Bronchial epithelial cell (primary cell): ENCODE results near the gene ZNF132. TPM values are rescaled to one million over a fixed set of nuclear protein-coding genes. Genes with fewer than 3 reads are reported as not detected.

ENCODE experiments used
- DNase-seq: peaks from one replicate; pipeline ENCODE4 v3.0.0-alpha.2; 2010; ENCODE audit warnings: low read depth
- FAIRE-seq: peaks from 2 replicates; lab custom pipeline; 2011; peaks lifted over from hg19 to GRCh38; lab: Jason Lieb, UNC
- H3K27me3 ChIP-seq: 2 replicates; pipeline ENCODE4 v1.5.1; 2011; ENCODE audit warnings: low read length; ENCODE audit not compliant: control insufficient read depth, insufficient read depth
- H3K36me3 ChIP-seq: 2 replicates; pipeline ENCODE4 v1.5.1; 2011; ENCODE audit warnings: low read length; ENCODE audit not compliant: control insufficient read depth, insufficient read depth
- H3K4me3 ChIP-seq: 2 replicates; pipeline ENCODE4 v1.5.1; 2011; ENCODE audit warnings: mild to moderate bottlenecking, low read depth, low read length, control low read depth
- CTCF ChIP-seq: IDR thresholded peaks from 2 replicates; pipeline ENCODE4 v1.5.1; 2011; ENCODE audit warnings: mild to moderate bottlenecking, moderate library complexity, low read length, control low read depth, inconsistent platforms; ENCODE audit not compliant: insufficient read depth, severe bottlenecking
- total RNA-seq: library from RNA; depleted of rRNA; stranded (reverse); fragments of >200 nt; gene quantifications from 2 replicates; pipeline ENCODE4 v1.2.1, GENCODE V29; 2014

The ZNF132 gene
- total RNA-seq, 1 donor from 2014 or later, result 5.5 TPM

DNA sequence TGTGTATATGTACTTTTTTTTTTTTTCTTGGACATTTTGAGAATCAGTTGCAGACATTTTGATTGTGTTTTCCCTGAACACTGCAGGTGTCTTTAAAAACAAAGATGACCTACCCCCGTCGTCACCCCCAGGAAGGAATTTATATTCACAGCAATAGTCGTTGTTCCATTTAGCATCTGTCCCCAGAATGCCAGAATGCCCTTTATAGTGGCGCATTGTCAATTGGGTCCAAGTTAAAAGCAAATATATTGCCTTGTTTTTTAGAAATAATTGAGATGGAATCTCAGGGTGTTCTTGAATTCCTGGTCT lies 46.3 kb downstream of the ZNF132 start:
- Histone ChIP-seq H3K36me3 (peaks cover 20% of the 10 kb centered on the region), H3K27me3 (no peaks in the 10 kb centered on the region), H3K4me3 (no peak overlapping the region)
- FAIRE-seq, result no peak
- TF ChIP-seq CTCF, result no peak
- no peak for DNase-seq

DNA sequence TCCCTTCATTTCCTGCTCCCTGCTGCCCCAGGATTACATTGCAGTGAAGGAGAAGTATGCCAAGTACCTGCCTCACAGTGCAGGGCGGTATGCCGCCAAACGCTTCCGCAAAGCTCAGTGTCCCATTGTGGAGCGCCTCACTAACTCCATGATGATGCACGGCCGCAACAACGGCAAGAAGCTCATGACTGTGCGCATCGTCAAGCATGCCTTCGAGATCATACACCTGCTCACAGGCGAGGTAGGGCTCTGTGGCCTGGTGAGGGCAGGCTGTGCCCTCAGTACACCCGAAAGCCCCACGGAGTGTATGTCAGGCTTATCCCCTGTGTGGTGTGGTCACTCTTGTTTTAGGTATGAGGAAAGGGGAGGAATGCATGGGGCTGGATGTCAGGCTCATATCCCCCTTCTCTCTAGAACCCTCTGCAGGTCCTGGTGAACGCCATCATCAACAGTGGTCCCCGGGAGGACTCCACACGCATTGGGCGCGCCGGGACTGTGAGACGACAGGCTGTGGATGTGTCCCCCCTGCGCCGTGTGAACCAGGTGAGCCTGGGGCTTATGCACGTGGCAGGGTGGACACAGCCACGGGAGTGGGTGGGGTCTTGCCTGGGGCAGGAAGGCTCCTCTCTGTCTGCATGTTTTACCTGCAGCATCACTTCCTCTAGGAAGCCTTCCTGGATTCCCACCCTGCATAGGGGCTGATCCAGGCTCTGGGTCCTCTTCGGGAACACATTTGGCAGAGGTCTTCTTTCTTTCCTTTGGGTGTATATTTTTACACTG lies 46.8 kb downstream of the ZNF132 start:
- FAIRE-seq (no peak), DNase-seq (no peak)
- Histone ChIP-seq H3K27me3 (no peaks in the 10 kb centered on the region), H3K4me3 (no peak overlapping the region), H3K36me3 (peaks cover 20% of the 10 kb centered on the region)
- no peak for TF ChIP-seq CTCF

GRCh38 chr19:58388175-58388526 lies 51.8 kb downstream of the ZNF132 start:
- no peak for FAIRE-seq

DNA sequence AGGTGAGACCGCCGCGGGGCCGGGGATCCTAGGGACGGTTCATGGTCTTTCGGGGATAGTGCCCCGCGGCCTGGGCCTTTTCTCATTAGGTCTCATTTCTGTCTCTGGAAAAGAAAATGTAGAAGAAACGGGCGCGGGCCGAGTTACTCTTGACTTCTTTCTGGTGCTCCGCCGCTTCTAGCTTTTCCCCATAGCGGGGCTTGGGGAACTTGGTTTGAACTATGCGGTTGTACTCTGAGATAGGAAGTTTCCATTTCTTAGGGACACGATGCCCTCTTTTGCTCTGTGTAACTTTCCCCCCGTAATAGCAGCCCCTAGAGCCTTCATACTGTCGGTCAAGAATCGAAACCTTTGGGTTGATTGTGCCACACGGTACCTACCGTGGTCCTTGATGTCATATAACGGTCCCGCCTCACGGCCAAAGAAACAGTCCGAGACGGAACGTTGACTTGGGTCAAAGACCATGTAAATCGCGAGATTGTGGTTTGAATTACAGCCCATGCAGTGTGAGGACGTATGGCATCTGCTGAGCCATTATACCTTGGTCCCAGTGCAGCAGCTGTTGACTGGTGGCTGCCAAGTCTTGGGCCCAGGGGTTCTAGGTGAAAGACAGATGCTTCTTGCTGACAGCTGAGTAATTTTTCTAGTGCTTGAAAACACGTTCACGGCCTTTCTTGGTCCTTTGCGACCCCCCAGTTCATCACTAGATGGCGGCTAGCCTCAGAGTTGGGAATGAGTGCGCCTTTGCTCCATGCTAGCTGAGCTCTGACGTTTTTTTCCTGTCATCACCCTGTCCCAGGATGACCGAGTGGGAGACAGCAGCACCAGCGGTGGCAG lies 52.4 kb downstream of the ZNF132 start:
- DNase-seq (no peak), FAIRE-seq (no peak)
- H3K4me3 ChIP-seq, result peak overlapping the region; percentile 59
- TF ChIP-seq CTCF, result no peak
- peaks cover 14% of the 10 kb centered on the region for H3K36me3 ChIP-seq
- H3K27me3 ChIP-seq, result no peaks in the 10 kb centered on the region

More at GRCh38 chr19:58388175-58388526, 51.8 kb downstream of the ZNF132 start:
- Histone ChIP-seq H3K27me3 (no peaks in the 10 kb centered on the region), H3K36me3 (peaks cover 19% of the 10 kb centered on the region), H3K4me3 (peak overlapping the region; percentile 59)
- no peak for TF ChIP-seq CTCF
- no peak for DNase-seq

GRCh38 chr19:58386576-58387337 lies 53.2 kb downstream of the ZNF132 start, which contains the start of gene RPS5:
Gene RPS5, plus strand, starts transcription at chr19:58387269. Its CDS starts 869 bp downstream, at chr19:58388138.
- Histone ChIP-seq H3K4me3 (peak within 1 kb of the TSS; percentile 59), H3K36me3 (peaks cover 12% of the 10 kb centered on the region), H3K27me3 (no peaks in the 10 kb centered on the region)
- DNase-seq (peak; percentile 97), FAIRE-seq (peak; percentile 89)
- TF ChIP-seq CTCF, result no peak
